ENCODE results near the gene MDP1. TPM values are rescaled to one million over a fixed set of nuclear protein-coding genes. Genes with fewer than 3 reads are reported as not detected.

The MDP1 gene
- total RNA-seq, 1 donor from 2014 or later, result 21.1 TPM

DNA sequence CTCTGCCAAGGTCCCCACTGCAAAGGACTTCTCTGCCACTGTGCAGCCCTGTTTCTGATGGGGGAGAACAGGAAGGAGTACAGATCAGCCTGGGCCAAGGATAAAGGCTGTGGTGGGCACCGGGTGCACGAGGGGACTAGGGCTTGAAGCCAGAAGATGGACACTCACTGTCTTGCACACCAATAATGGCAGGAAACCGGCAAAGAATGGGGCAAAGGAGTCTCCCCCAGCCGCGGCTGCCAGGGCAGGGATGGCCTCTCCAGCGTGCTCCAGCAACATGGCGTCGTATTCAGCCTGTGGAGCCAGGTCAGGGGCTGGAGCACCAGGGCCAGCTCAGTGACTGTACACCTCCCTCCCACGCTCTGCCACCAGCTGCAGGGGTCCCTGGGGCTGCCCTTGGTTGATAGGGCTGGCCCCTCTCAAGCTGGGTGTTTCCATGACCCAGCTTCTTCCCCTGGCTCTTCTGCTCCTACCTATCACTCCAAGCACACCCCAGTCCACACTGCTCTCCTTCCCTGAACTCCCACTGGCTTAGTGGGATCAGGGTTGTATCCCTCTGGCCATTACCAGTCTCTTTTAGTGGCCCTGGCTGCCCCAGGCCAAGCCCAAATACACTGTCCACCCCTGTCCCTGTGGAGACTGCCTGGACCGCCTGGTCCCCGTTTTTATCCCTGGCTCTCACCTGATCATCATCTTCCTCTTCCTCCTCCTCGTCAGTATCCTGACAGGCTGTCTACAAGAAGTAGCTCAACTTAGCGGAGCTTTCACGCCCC is 33.6 kb downstream of the MDP1 start:
- FAIRE-seq (no peak), DNase-seq (ENCODE audit: low read depth) (no peak)
- H3K36me3 ChIP-seq (ENCODE audit: control insufficient read depth, insufficient read depth, low read length), result peaks cover 44% of the 10 kb centered on the region

DNA sequence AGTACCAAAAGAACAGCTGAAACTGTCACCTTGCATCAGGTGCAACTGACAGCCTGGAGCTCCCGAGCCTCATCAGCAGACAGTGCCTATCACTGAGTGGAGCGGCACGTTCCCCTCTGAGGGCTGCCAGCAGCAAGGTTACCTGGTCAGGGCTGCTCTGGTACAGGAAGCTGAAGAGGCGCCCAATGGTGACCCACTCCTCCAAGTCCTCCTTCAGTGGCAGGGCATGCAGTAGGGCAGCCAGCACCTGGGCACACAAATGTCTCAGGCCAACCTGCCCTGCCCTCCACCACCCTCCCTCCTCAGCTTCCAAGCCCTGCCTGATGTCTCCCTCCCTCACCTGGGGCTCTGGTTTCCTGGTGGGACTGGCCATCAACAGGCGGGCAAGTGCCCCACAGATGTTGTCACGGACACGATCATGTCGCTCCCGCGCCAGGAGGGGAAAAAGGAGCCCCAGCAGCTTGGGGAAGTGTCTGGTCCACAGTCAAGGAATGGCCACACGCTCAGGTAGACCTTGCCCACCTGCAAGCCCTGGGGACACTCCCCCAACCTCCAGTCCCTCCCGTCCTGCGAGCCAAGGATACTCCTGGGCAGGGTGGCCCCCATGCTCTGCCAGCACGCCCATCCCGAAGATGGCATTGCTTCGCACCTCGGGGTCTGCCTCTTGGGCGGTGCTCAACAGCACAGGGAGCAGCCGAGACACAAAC is 34.3 kb downstream of the MDP1 start:
- FAIRE-seq (no peak), DNase-seq (ENCODE audit: low read depth) (no peak)
- TF ChIP-seq, protein P1, sequence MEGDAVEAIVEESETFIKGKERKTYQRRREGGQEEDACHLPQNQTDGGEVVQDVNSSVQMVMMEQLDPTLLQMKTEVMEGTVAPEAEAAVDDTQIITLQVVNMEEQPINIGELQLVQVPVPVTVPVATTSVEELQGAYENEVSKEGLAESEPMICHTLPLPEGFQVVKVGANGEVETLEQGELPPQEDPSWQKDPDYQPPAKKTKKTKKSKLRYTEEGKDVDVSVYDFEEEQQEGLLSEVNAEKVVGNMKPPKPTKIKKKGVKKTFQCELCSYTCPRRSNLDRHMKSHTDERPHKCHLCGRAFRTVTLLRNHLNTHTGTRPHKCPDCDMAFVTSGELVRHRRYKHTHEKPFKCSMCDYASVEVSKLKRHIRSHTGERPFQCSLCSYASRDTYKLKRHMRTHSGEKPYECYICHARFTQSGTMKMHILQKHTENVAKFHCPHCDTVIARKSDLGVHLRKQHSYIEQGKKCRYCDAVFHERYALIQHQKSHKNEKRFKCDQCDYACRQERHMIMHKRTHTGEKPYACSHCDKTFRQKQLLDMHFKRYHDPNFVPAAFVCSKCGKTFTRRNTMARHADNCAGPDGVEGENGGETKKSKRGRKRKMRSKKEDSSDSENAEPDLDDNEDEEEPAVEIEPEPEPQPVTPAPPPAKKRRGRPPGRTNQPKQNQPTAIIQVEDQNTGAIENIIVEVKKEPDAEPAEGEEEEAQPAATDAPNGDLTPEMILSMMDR (IDR thresholded peaks at IDR 0.05; ENCODE audit: insufficient read depth, low read length, severe bottlenecking), result no peak
- Histone ChIP-seq H3K27me3 (ENCODE audit: control insufficient read depth, insufficient read depth, low read length) (no peaks in the 10 kb centered on the region), H3K36me3 (ENCODE audit: control insufficient read depth, insufficient read depth, low read length) (peaks cover 41% of the 10 kb centered on the region), H3K4me3 (ENCODE audit: low read depth, low read length) (no peak overlapping the region)

More for the DNA sequence above, 33.6 kb downstream of the MDP1 start:
- Histone ChIP-seq H3K27me3 (ENCODE audit: control insufficient read depth, insufficient read depth, low read length) (no peaks in the 10 kb centered on the region), H3K4me3 (ENCODE audit: low read depth, low read length) (no peak overlapping the region)
- TF ChIP-seq, protein P1 (IDR thresholded peaks at IDR 0.05; ENCODE audit: insufficient read depth, low read length, severe bottlenecking), result no peak

GRCh38 chr14:24179961-24180796 is 35.7 kb downstream of the MDP1 start:
- DNase-seq (ENCODE audit: low read depth), result peak; percentile 30
- no peak for FAIRE-seq

DNA sequence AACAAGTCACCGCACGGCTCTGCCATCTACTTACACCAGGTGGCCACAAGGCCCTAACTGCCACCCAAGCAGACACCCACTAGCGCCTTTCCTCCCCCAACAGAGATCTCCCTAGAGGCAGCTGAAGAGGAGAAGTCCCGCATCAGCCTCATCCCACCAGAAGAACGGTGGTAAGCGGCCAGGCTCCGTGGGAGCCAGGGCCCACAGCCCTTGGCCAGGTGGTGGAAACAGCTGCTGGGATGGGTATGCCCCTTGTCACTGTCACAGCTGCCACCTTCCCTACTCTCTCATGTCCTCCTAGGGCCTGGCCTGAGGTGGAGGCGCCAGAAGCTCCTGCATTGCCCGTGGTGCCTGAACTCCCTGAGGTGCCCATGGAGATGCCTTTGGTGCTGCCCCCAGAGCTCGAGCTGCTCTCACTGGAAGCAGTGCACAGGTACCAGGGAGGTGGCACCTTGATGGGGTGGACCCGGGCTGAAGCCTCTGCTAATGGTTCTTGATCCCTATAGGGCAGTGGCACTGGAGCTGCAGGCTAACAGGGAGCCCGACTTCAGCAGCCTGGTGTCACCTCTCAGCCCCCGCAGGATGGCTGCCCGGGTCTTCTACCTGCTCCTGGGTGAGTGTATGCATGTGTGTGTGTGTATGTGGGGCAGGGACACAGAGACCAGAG is 36.4 kb downstream of the MDP1 start:
- DNase-seq (ENCODE audit: low read depth) (no peak), FAIRE-seq (no peak)
- TF ChIP-seq, protein P1 (IDR thresholded peaks at IDR 0.05; ENCODE audit: insufficient read depth, low read length, severe bottlenecking), result no peak
- H3K36me3 ChIP-seq (ENCODE audit: control insufficient read depth, insufficient read depth, low read length), result peaks cover 27% of the 10 kb centered on the region
- H3K4me3 ChIP-seq (ENCODE audit: low read depth, low read length), result no peak overlapping the region
- H3K27me3 ChIP-seq (ENCODE audit: control insufficient read depth, insufficient read depth, low read length), result no peaks in the 10 kb centered on the region

More at GRCh38 chr14:24179961-24180796, 35.7 kb downstream of the MDP1 start:
- Histone ChIP-seq H3K4me3 (ENCODE audit: low read depth, low read length) (no peak overlapping the region), H3K36me3 (ENCODE audit: control insufficient read depth, insufficient read depth, low read length) (peaks cover 34% of the 10 kb centered on the region), H3K27me3 (ENCODE audit: control insufficient read depth, insufficient read depth, low read length) (no peaks in the 10 kb centered on the region)
- TF ChIP-seq, protein P1 (IDR thresholded peaks at IDR 0.05; ENCODE audit: insufficient read depth, low read length, severe bottlenecking), result no peak

- Histone ChIP-seq H3K27me3 (ENCODE audit: control insufficient read depth, insufficient read depth, low read length) (no peaks in the 10 kb centered on the region), H3K4me3 (ENCODE audit: low read depth, low read length) (no peak overlapping the region), H3K36me3 (ENCODE audit: control insufficient read depth, insufficient read depth, low read length) (peaks cover 20% of the 10 kb centered on the region)
- TF ChIP-seq, protein P1 (IDR thresholded peaks at IDR 0.05; ENCODE audit: insufficient read depth, low read length, severe bottlenecking), result no peak
- DNase-seq (ENCODE audit: low read depth) (no peak), FAIRE-seq (no peak)
These were observed 37.3 kb downstream of the MDP1 start for GRCh38 chr14:24178399-24179178.
